ENCODE results near the gene HSD17B11. TPM values are rescaled to one million over a fixed set of nuclear protein-coding genes. Genes with fewer than 3 reads are reported as not detected.

The HSD17B11 gene
- total and polyA plus RNA-seq, 2 donors (not counting 1 experiment from before 2014, with no cell fraction given), result 26.5 to 62.2 TPM

GRCh38 chr4:87410679-87411078, 19.7 kb upstream of the HSD17B11 start:
- Histone ChIP-seq H4K20me1 (ENCODE audit: control insufficient read depth, insufficient read depth, low read length, poor library complexity, severe bottlenecking) (no peaks in the 10 kb centered on the region), H3K36me3 (replicated peaks in 1 of 2; ENCODE audit: control extremely low read depth in 1 of 2, control insufficient read depth in 1 of 2, extremely low read depth in 1 of 2, insufficient read depth in 2 of 2, low read length in 1 of 2) (no peaks in the 10 kb centered on the region), H3K79me2 (ENCODE audit: control insufficient read depth, insufficient read depth, low read length) (no peaks in the 10 kb centered on the region), H2AFZ (ENCODE audit: insufficient read depth, low read depth, low read length, poor library complexity, severe bottlenecking) (no peak overlapping the region), H3K9ac (ENCODE audit: low read length) (no peak overlapping the region), H3K27ac (ENCODE audit: low read length in 2 of 2) (no peak overlapping the region), H3K27me3 (replicated peaks in 1 of 4; ENCODE audit: control extremely low read depth in 1 of 4, control insufficient read depth in 3 of 4, insufficient read depth in 4 of 4, low read length in 3 of 4) (peaks cover 0 to 4% (median 0%) of the 10 kb centered on the region in 4 experiments), H3K4me2 (replicated peaks; ENCODE audit: low read depth, low read length, poor library complexity, severe bottlenecking) (no peak overlapping the region), H3K4me1 (ENCODE audit: control insufficient read depth in 2 of 2, insufficient read depth in 2 of 2, low read length in 2 of 2) (peaks cover 10 to 13% of the 10 kb centered on the region in 2 donors), H3K4me3 (ENCODE audit: control extremely low read depth in 1 of 5, extremely low read depth in 1 of 5, insufficient read depth in 1 of 5, low read depth in 2 of 5, low read length in 4 of 5) (no peak overlapping the region), H3K9me3 (ENCODE audit: control extremely low read depth in 1 of 3, control insufficient read depth in 2 of 3, insufficient read depth in 1 of 3, low read length in 2 of 3) (no peaks in the 10 kb centered on the region)
- POLR2A ChIA-PET, result no interaction called here
- intact Hi-C loops (cut with micrococcal nuclease), result no loop called here
- H3K4me3 Mint-ChIP-seq, result no peak overlapping the region
- H3K4me1 Mint-ChIP-seq, result peaks cover 18% of the 10 kb centered on the region
- CTCF ChIA-PET, result interaction anchor here (1.1 kb wide), 1 partner anchor 36 kb away, joined by 4 read pairs; no protein-coding TSS in a partner anchor
- no peak for TF ChIP-seq CTCF (IDR thresholded peaks at IDR 0.05)
- TF ChIP-seq EZH2 (IDR thresholded peaks at IDR 0.05; ENCODE audit: borderline replicate concordance, insufficient read depth, low read depth, low read length, poor library complexity, severe bottlenecking), result no peak
- DNase-seq, result no peak
- H3K9me3 Mint-ChIP-seq (ENCODE audit: insufficient read depth), result no peaks in the 10 kb centered on the region
- no peak for ATAC-seq (ENCODE audit: low read depth)
- no peak overlapping the region for H3K27ac Mint-ChIP-seq
- WGBS (ENCODE audit: insufficient coverage), result 84% methylated on average over 2 of the region's 2 CpGs
- peaks cover 33% of the 10 kb centered on the region for H3K27me3 Mint-ChIP-seq

- intact Hi-C loops (cut with micrococcal nuclease), result no loop called here
- CTCF ChIA-PET, result interaction anchor here (0.6 kb wide), 1 partner anchor 139 kb away, joined by 3 read pairs; no protein-coding TSS in a partner anchor
- Histone ChIP-seq H3K4me2 (replicated peaks; ENCODE audit: low read depth, low read length, poor library complexity, severe bottlenecking) (no peak overlapping the region), H3K36me3 (replicated peaks in 1 of 2; ENCODE audit: control extremely low read depth in 1 of 2, control insufficient read depth in 1 of 2, extremely low read depth in 1 of 2, insufficient read depth in 2 of 2, low read length in 1 of 2) (no peaks in the 10 kb centered on the region), H3K9ac (ENCODE audit: low read length) (no peak overlapping the region), H3K4me3 (ENCODE audit: control extremely low read depth in 1 of 5, extremely low read depth in 1 of 5, insufficient read depth in 1 of 5, low read depth in 2 of 5, low read length in 4 of 5) (no peak overlapping the region), H3K9me3 (ENCODE audit: control extremely low read depth in 1 of 3, control insufficient read depth in 2 of 3, insufficient read depth in 1 of 3, low read length in 2 of 3) (no peaks in the 10 kb centered on the region), H2AFZ (ENCODE audit: insufficient read depth, low read depth, low read length, poor library complexity, severe bottlenecking) (no peak overlapping the region), H3K27ac (ENCODE audit: low read length in 2 of 2) (no peak overlapping the region), H4K20me1 (ENCODE audit: control insufficient read depth, insufficient read depth, low read length, poor library complexity, severe bottlenecking) (no peaks in the 10 kb centered on the region), H3K79me2 (ENCODE audit: control insufficient read depth, insufficient read depth, low read length) (no peaks in the 10 kb centered on the region), H3K4me1 (ENCODE audit: control insufficient read depth in 2 of 2, insufficient read depth in 2 of 2, low read length in 2 of 2) (peaks cover 10 to 13% of the 10 kb centered on the region in 2 donors), H3K27me3 (replicated peaks in 1 of 4; ENCODE audit: control extremely low read depth in 1 of 4, control insufficient read depth in 3 of 4, insufficient read depth in 4 of 4, low read length in 3 of 4) (peaks cover 0 to 4% (median 0%) of the 10 kb centered on the region in 4 experiments)
- POLR2A ChIA-PET, result no interaction called here
- DNase-seq (no peak), ATAC-seq (ENCODE audit: low read depth) (no peak)
- TF ChIP-seq CTCF (IDR thresholded peaks at IDR 0.05) (no peak), EZH2 (IDR thresholded peaks at IDR 0.05; ENCODE audit: borderline replicate concordance, insufficient read depth, low read depth, low read length, poor library complexity, severe bottlenecking) (no peak)
- H3K27ac Mint-ChIP-seq, result no peak overlapping the region
- no peaks in the 10 kb centered on the region for H3K9me3 Mint-ChIP-seq (ENCODE audit: insufficient read depth)
- 100% methylated on average over 2 of the region's 2 CpGs for WGBS (ENCODE audit: insufficient coverage)
- peaks cover 18% of the 10 kb centered on the region for H3K4me1 Mint-ChIP-seq
- no peak overlapping the region for H3K4me3 Mint-ChIP-seq
- H3K27me3 Mint-ChIP-seq, result peaks cover 33% of the 10 kb centered on the region
These were observed 19.2 kb upstream of the HSD17B11 start for GRCh38 chr4:87410157-87410556.
